HUES48 (cell line): Measurements from ENCODE around the gene CCDC170.

ENCODE experiments used
- H3K27ac ChIP-seq: one replicate; pipeline ENCODE4 v1.7.0; 2013; ENCODE audit warnings: low read depth, low read length, inconsistent platforms
- H3K27me3 ChIP-seq: 2 replicates; pipeline ENCODE4 v1.6.1; 2013; ENCODE audit warnings: mild to moderate bottlenecking, low read length; ENCODE audit not compliant: control insufficient read depth, insufficient read depth
- H3K36me3 ChIP-seq: 2 replicates; pipeline ENCODE4 v1.6.1; 2013; ENCODE audit warnings: low read length; ENCODE audit not compliant: control insufficient read depth, insufficient read depth
- H3K4me1 ChIP-seq: 2 replicates; pipeline ENCODE4 v1.6.1; 2013; ENCODE audit warnings: mild to moderate bottlenecking, low read length; ENCODE audit not compliant: control insufficient read depth, insufficient read depth
- H3K4me3 ChIP-seq: 2 replicates; pipeline ENCODE4 v1.5.1; 2013; ENCODE audit warnings: mild to moderate bottlenecking, low read depth, low read length
- H3K9ac ChIP-seq: 2 replicates; pipeline ENCODE4 v1.6.1; 2013; ENCODE audit warnings: mild to moderate bottlenecking, low read depth, low read length, moderate library complexity
- H3K9me3 ChIP-seq: 2 replicates; pipeline ENCODE4 v1.6.1; 2013; ENCODE audit warnings: low read length; ENCODE audit not compliant: control insufficient read depth, insufficient read depth

CCDC170 gene

GRCh38 chr6:151494235-151494935 lies 568 bp downstream of the CCDC170 start:
- H3K4me1 ChIP-seq = peaks cover 13% of the 10 kb centered on the region
- H3K9ac ChIP-seq = no peak overlapping the region
- no peaks in the 10 kb centered on the region for H3K36me3 ChIP-seq
- no peak overlapping the region for H3K27ac ChIP-seq
- peaks cover 38% of the 10 kb centered on the region for H3K27me3 ChIP-seq
- H3K4me3 ChIP-seq = peak overlapping the region; percentile 63
- H3K9me3 ChIP-seq = no peaks in the 10 kb centered on the region

DNA sequence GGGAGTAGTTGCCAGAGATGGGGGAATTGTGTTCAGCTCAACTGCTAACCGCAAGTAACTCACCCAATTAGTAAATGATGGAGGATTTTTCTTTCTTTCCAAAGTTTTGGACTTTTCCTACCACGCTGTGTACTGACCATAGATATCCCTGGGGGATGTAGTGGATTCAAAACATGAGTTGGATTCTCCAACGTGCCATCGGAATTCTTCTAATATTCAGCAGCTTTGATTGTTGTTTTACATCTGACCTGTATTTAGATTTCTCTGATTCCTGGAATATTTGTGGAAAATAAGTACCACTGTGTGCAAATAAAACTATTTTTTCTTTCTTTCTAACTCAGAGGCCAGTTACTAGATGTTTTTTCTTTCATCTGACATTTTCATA lies 1.1 kb downstream of the CCDC170 start:
- H3K9me3 ChIP-seq = no peaks in the 10 kb centered on the region
- H3K27ac ChIP-seq = no peak overlapping the region
- peaks cover 38% of the 10 kb centered on the region for H3K27me3 ChIP-seq
- peaks cover 13% of the 10 kb centered on the region for H3K4me1 ChIP-seq
- no peak overlapping the region for H3K9ac ChIP-seq
- H3K36me3 ChIP-seq = no peaks in the 10 kb centered on the region
- H3K4me3 ChIP-seq = peak overlapping the region; percentile 63

DNA sequence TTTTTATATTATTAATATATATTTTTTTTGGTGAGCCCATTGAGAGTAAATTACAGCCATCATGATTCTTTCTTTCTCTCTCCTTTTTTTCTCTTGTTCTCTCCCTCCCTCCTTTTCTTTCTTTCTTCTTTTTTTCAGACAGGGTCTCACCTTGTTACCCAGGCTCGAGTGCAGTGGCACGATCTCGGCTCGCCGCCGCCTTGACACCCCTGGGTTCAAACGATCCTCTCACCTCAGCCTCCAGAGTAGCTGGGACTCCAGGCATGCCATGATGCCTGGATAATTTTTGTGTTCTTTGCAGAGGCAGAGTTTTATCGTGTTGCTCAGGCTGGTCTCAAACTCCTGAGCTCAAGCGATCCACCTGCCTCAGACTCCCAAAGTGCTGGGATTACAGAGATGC lies 1.6 kb downstream of the CCDC170 start:
- Histone ChIP-seq H3K4me1 (peaks cover 13% of the 10 kb centered on the region), H3K4me3 (no peak overlapping the region), H3K27me3 (peaks cover 38% of the 10 kb centered on the region), H3K36me3 (no peaks in the 10 kb centered on the region), H3K27ac (no peak overlapping the region), H3K9me3 (no peaks in the 10 kb centered on the region), H3K9ac (no peak overlapping the region)

- H3K4me1 ChIP-seq = peaks cover 13% of the 10 kb centered on the region
- H3K27ac ChIP-seq = no peak overlapping the region
- H3K9me3 ChIP-seq = no peaks in the 10 kb centered on the region
- H3K27me3 ChIP-seq = peaks cover 35% of the 10 kb centered on the region
- H3K9ac ChIP-seq = no peak overlapping the region
- no peaks in the 10 kb centered on the region for H3K36me3 ChIP-seq
- no peak overlapping the region for H3K4me3 ChIP-seq
Measured at GRCh38 chr6:151497905-151498304, 4.1 kb downstream of the CCDC170 start.

DNA sequence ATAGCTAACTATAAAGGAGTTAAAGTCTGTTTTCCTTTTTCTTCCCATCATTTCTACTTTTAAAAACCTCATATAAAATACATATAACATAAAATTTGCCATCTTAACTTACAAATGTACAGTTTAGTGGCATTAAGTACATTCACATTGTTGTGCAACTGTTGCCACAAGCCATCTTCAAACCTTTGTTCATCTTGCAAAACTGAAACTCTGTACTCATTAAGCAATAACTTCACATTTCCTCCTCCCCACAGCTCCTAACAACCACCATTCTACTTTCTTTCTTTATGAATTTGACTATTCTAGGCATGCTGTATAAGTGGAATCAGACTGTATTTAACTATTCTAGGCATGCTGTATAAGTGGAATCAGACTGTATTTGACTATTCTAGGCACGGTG lies 4.5 kb downstream of the CCDC170 start:
- Histone ChIP-seq H3K4me3 (no peak overlapping the region), H3K27me3 (peaks cover 31% of the 10 kb centered on the region), H3K4me1 (peaks cover 13% of the 10 kb centered on the region), H3K27ac (no peak overlapping the region), H3K9ac (no peak overlapping the region), H3K9me3 (no peaks in the 10 kb centered on the region), H3K36me3 (no peaks in the 10 kb centered on the region)

GRCh38 chr6:151499551-151499950 lies 5.7 kb downstream of the CCDC170 start:
- no peak overlapping the region for H3K9ac ChIP-seq

DNA sequence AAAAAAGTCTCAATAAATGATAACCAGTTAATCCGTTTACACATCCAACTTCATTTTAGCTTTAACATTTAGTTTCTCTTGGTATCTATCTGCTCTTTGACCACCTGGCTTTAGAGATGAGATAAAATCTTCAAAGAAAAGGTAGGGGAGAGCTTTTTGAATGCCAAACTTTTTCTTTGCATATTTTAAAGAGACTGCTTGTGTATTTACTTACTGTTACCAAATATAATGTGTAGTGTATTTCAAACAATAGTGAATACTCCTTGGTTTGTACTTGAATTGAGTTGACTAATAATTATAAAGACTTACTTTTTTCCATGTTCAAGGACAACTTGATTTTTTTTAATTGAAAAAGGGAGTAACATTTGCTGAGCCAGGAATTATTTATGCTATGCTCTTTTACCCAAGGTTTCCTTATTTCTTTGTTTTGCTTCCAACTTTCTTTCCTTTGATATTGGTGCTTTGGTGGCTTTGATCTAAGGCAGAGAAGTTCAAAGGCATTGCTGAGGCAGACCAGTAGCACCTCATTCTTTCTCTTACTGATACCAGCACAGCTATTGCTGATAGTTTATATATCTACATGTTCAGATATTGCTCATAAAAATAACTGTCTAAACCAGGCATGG lies 7.8 kb downstream of the CCDC170 start:
- Histone ChIP-seq H3K4me3 (no peak overlapping the region), H3K9me3 (no peaks in the 10 kb centered on the region), H3K9ac (no peak overlapping the region), H3K36me3 (no peaks in the 10 kb centered on the region), H3K4me1 (peaks cover 8% of the 10 kb centered on the region), H3K27me3 (no peaks in the 10 kb centered on the region), H3K27ac (no peak overlapping the region)

More at GRCh38 chr6:151499551-151499950, 5.7 kb downstream of the CCDC170 start:
- Histone ChIP-seq H3K36me3 (no peaks in the 10 kb centered on the region), H3K27me3 (peaks cover 19% of the 10 kb centered on the region), H3K4me1 (peaks cover 13% of the 10 kb centered on the region), H3K4me3 (no peak overlapping the region), H3K9me3 (no peaks in the 10 kb centered on the region), H3K27ac (no peak overlapping the region)

- no peaks in the 10 kb centered on the region for H3K36me3 ChIP-seq
- H3K27ac ChIP-seq = no peak overlapping the region
- no peaks in the 10 kb centered on the region for H3K9me3 ChIP-seq
- no peak overlapping the region for H3K9ac ChIP-seq
- no peak overlapping the region for H3K4me3 ChIP-seq
- H3K4me1 ChIP-seq = peaks cover 12% of the 10 kb centered on the region
- no peaks in the 10 kb centered on the region for H3K27me3 ChIP-seq
Measured at GRCh38 chr6:151502499-151502898, 8.7 kb downstream of the CCDC170 start.

DNA sequence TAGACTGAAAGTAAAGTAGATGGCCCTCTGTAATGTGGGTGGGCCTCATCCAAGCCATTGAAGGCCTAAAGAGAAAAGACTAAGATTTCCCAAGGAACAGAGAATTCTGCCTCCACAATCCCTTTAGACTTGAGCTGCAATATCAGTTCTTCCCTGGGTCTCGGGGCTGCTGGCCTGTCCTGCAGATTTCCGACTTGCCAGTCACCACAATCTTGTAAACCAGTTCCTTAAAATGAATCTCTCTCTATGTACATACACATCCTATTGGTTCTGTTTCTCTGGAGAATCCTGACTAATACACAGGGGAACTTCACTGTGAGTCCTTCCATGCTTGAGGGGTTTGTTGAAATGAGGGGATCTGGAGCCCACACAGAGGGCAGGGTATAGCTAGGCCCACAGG lies 12.9 kb downstream of the CCDC170 start:
- Histone ChIP-seq H3K9me3 (no peaks in the 10 kb centered on the region), H3K4me1 (peaks cover 3% of the 10 kb centered on the region; the same call in 1 of the 2 replicates), H3K9ac (no peak overlapping the region), H3K27me3 (no peaks in the 10 kb centered on the region), H3K36me3 (no peaks in the 10 kb centered on the region), H3K4me3 (no peak overlapping the region), H3K27ac (no peak overlapping the region)

GRCh38 chr6:151509048-151509447 lies 15.2 kb downstream of the CCDC170 start:
- Histone ChIP-seq H3K9me3 (no peaks in the 10 kb centered on the region), H3K27ac (no peak overlapping the region), H3K27me3 (no peaks in the 10 kb centered on the region), H3K4me3 (no peak overlapping the region), H3K9ac (no peak overlapping the region), H3K36me3 (no peaks in the 10 kb centered on the region), H3K4me1 (peaks cover 3% of the 10 kb centered on the region; the same call in 1 of the 2 replicates)

GRCh38 chr6:151512481-151512880 lies 18.7 kb downstream of the CCDC170 start:
- no peak overlapping the region for H3K27ac ChIP-seq
- H3K9ac ChIP-seq = no peak overlapping the region
- no peak overlapping the region for H3K4me3 ChIP-seq
- H3K4me1 ChIP-seq = no peaks in the 10 kb centered on the region
- no peaks in the 10 kb centered on the region for H3K27me3 ChIP-seq
- H3K9me3 ChIP-seq = no peaks in the 10 kb centered on the region
- H3K36me3 ChIP-seq = no peaks in the 10 kb centered on the region
